Activated naive CD8-positive, alpha-beta T cell treated with anti-CD3 and anti-CD28 coated beads, Interleukin-2, amount 50 U/mL, for 24 hours (primary cell): ENCODE results near the gene IFITM2.
"Not testable (repeated sequence)": the region's sequence is repeated elsewhere in the genome, so short reads cannot be mapped to it uniquely, and the experiment has no call there.

Experiments
- ATAC-seq: fragments of 150-1000 bp; cut with Tn5 transposase; one replicate; pipeline ENCODE4 v1.10.0; 2021
- DNase-seq: peaks from one replicate; pipeline ENCODE4 v3.0.0; 2021
- H3K27ac Mint-ChIP-seq: one replicate; pipeline ENCODE4 v1.8.0; 2021; ENCODE audit warnings: mild to moderate bottlenecking, mixed read lengths
- H3K27me3 Mint-ChIP-seq: one replicate; pipeline ENCODE4 v1.8.0; 2021; ENCODE audit warnings: mixed read lengths
- H3K36me3 Mint-ChIP-seq: one replicate; pipeline ENCODE4 v1.8.0; 2021; ENCODE audit warnings: low read depth, mixed read lengths
- H3K4me1 Mint-ChIP-seq: one replicate; pipeline ENCODE4 v1.8.0; 2021; ENCODE audit warnings: mixed read lengths
- H3K4me3 Mint-ChIP-seq: one replicate; pipeline ENCODE4 v1.8.0; 2021; ENCODE audit warnings: mild to moderate bottlenecking, moderate library complexity, mixed read lengths
- H3K9me3 Mint-ChIP-seq: one replicate; pipeline ENCODE4 v1.8.0; 2021; ENCODE audit warnings: mixed read lengths

IFITM2 gene

GRCh38 chr11:286977-287820 lies 20.4 kb upstream of the IFITM2 start:
- Mint-ChIP-seq H3K4me1 (peaks cover 54% of the 10 kb centered on the region), H3K4me3 (peak overlapping the region; percentile 89), H3K27ac (peak overlapping the region; percentile 80), H3K27me3 (peaks cover 15% of the 10 kb centered on the region)
- DNase-seq, H3K9me3 Mint-ChIP-seq, H3K36me3 Mint-ChIP-seq, ATAC-seq: not testable (repeated sequence)

- peak overlapping the region; percentile 89 for H3K4me3 Mint-ChIP-seq
- ATAC-seq (peak; percentile 25), DNase-seq (no peak)
- H3K4me1 Mint-ChIP-seq: peaks cover 47% of the 10 kb centered on the region
- peak overlapping the region; percentile 93 for H3K27ac Mint-ChIP-seq
- H3K9me3 Mint-ChIP-seq: no peaks in the 10 kb centered on the region
- H3K36me3 Mint-ChIP-seq: peaks cover 10% of the 10 kb centered on the region
- peaks cover 8% of the 10 kb centered on the region for H3K27me3 Mint-ChIP-seq
Observed at GRCh38 chr11:287821-288477, 19.7 kb upstream of the IFITM2 start.

GRCh38 chr11:288478-289397 lies 18.9 kb upstream of the IFITM2 start, which contains the start of gene PGGHG:
TSS of gene PGGHG (plus strand) at chr11:289126. CDS start at chr11:289817, 691 bp downstream.
- Mint-ChIP-seq H3K27ac (peak within 1 kb of the TSS; percentile 93), H3K36me3 (peaks cover 10% of the 10 kb centered on the region), H3K4me1 (peaks cover 41% of the 10 kb centered on the region), H3K4me3 (peak within 1 kb of the TSS; percentile 89), H3K9me3 (no peaks in the 10 kb centered on the region), H3K27me3 (peaks cover 4% of the 10 kb centered on the region)
- ATAC-seq (peak; percentile 17), DNase-seq (peak; percentile 64)

GRCh38 chr11:289398-289711 lies 18.3 kb upstream of the IFITM2 start:
- Mint-ChIP-seq H3K4me3 (peak overlapping the region; percentile 67), H3K9me3 (no peaks in the 10 kb centered on the region), H3K4me1 (peaks cover 40% of the 10 kb centered on the region), H3K36me3 (peaks cover 10% of the 10 kb centered on the region), H3K27ac (peak overlapping the region; percentile 69), H3K27me3 (peaks cover 3% of the 10 kb centered on the region)
- DNase-seq (no peak), ATAC-seq (no peak)

GRCh38 chr11:289712-290620 lies 17.6 kb upstream of the IFITM2 start:
- H3K27ac Mint-ChIP-seq: peak overlapping the region; percentile 69
- peaks cover 3% of the 10 kb centered on the region for H3K27me3 Mint-ChIP-seq
- H3K4me1 Mint-ChIP-seq: peaks cover 40% of the 10 kb centered on the region
- peaks cover 10% of the 10 kb centered on the region for H3K36me3 Mint-ChIP-seq
- peak overlapping the region; percentile 67 for H3K4me3 Mint-ChIP-seq
- ATAC-seq (no peak), DNase-seq (no peak)
- H3K9me3 Mint-ChIP-seq: no peaks in the 10 kb centered on the region

- H3K9me3 Mint-ChIP-seq: no peaks in the 10 kb centered on the region
Observed at GRCh38 chr11:290621-291231, 16.9 kb upstream of the IFITM2 start.

GRCh38 chr11:291281-292210 lies 16.1 kb upstream of the IFITM2 start:
- Mint-ChIP-seq H3K4me3 (peak overlapping the region; percentile 67), H3K36me3 (peaks cover 10% of the 10 kb centered on the region)

More at GRCh38 chr11:290621-291231, 16.9 kb upstream of the IFITM2 start:
- DNase-seq (no peak), ATAC-seq (no peak)
- Mint-ChIP-seq H3K4me1 (peaks cover 36% of the 10 kb centered on the region), H3K36me3 (peaks cover 10% of the 10 kb centered on the region), H3K4me3 (peak overlapping the region; percentile 67), H3K27me3 (peaks cover 3% of the 10 kb centered on the region), H3K27ac (peak overlapping the region; percentile 54)

GRCh38 chr11:292211-293121 lies 15.2 kb upstream of the IFITM2 start:
- no peak for DNase-seq
- no peak for ATAC-seq
- Mint-ChIP-seq H3K4me1 (peaks cover 29% of the 10 kb centered on the region), H3K9me3 (no peaks in the 10 kb centered on the region), H3K4me3 (no peak overlapping the region), H3K36me3 (peaks cover 10% of the 10 kb centered on the region), H3K27ac (no peak overlapping the region), H3K27me3 (peaks cover 3% of the 10 kb centered on the region)

More at GRCh38 chr11:291281-292210, 16.1 kb upstream of the IFITM2 start:
- ATAC-seq (no peak), DNase-seq (no peak)
- Mint-ChIP-seq H3K4me1 (peaks cover 30% of the 10 kb centered on the region), H3K9me3 (no peaks in the 10 kb centered on the region), H3K27me3 (peaks cover 3% of the 10 kb centered on the region), H3K27ac (peak overlapping the region; percentile 54)

- peaks cover 32% of the 10 kb centered on the region for H3K4me1 Mint-ChIP-seq
- H3K36me3 Mint-ChIP-seq: peaks cover 6% of the 10 kb centered on the region
- no peak overlapping the region for H3K4me3 Mint-ChIP-seq
- no peak for DNase-seq
- H3K27ac Mint-ChIP-seq: no peak overlapping the region
- no peaks in the 10 kb centered on the region for H3K9me3 Mint-ChIP-seq
- ATAC-seq: no peak
- H3K27me3 Mint-ChIP-seq: no peaks in the 10 kb centered on the region
Observed at GRCh38 chr11:293271-293851, 14.3 kb upstream of the IFITM2 start.

- DNase-seq (no peak), ATAC-seq (no peak)
- peaks cover 6% of the 10 kb centered on the region for H3K36me3 Mint-ChIP-seq
- H3K27me3 Mint-ChIP-seq: no peaks in the 10 kb centered on the region
- H3K4me3 Mint-ChIP-seq: no peak overlapping the region
- no peaks in the 10 kb centered on the region for H3K9me3 Mint-ChIP-seq
- no peak overlapping the region for H3K27ac Mint-ChIP-seq
- peaks cover 34% of the 10 kb centered on the region for H3K4me1 Mint-ChIP-seq
Observed at GRCh38 chr11:293852-294661, 13.6 kb upstream of the IFITM2 start.

- no peak overlapping the region for H3K4me3 Mint-ChIP-seq
- H3K27ac Mint-ChIP-seq: no peak overlapping the region
- peaks cover 33% of the 10 kb centered on the region for H3K4me1 Mint-ChIP-seq
- no peak for DNase-seq
- H3K36me3 Mint-ChIP-seq: peaks cover 6% of the 10 kb centered on the region
- ATAC-seq: no peak
- H3K27me3 Mint-ChIP-seq: peaks cover 1% of the 10 kb centered on the region
- no peaks in the 10 kb centered on the region for H3K9me3 Mint-ChIP-seq
Observed at GRCh38 chr11:294780-295179, 12.8 kb upstream of the IFITM2 start.
